DMS53 treated with DMSO at 0.1 percent for 48 hours (cell line): ENCODE data around the gene VAMP7.
"Not testable (repeated sequence)": the region's sequence is repeated elsewhere in the genome, so short reads cannot be mapped to it uniquely, and the experiment has no call there.

Source experiments
- DNase-seq: peaks from one replicate; lab custom pipeline; 2025; ENCODE audit not compliant: unreplicated experiment; lab: John Stamatoyannopoulos, UW

The VAMP7 gene

DNA sequence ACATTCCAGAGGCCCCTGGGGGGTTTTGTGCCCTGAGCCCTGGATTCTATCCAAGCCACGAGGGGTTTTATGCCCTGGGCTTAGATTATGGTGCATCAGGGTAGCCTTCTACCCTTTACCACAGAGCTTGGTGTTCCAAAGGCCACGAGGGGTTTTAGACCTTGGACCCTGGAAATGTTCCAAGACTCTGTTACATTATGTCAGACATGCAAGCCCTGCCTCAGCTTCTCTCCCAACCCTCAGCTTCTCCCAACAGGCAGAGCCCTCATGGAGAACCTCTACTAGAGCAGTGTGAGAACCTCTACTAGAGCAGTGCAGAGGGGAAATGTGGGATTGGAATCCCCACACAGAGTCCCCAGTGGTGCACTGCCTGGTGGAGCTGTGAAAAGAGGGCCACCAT is 105.8 kb downstream of the VAMP7 start:
- DNase-seq, result not testable (repeated sequence)

DNA sequence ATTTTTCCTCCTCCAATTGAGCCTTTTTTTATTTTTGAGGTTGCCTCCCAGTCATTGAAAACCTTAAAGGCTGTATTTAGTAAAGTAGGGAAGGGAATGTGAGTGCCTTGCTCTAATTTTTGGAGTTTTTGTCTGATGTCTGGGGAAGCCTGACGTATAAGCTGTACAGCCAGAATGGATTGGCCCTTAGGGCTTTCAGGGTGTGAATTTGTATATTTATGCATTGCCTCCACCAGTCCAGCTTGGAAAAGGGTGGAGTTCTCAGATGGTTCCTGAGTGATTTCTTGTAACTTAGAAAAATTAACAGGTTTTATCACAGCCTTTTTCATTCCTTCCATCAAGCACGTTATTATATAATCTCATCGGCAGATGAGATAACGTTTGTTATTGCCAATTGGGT is 107.7 kb downstream of the VAMP7 start:
- no peak for DNase-seq
